HFFc6 (cell line): ENCODE data around the gene SS18L1. TPM values are rescaled to one million over a fixed set of nuclear protein-coding genes. Genes with fewer than 3 reads are reported as not detected.
"Not testable (repeated sequence)": the region's sequence is repeated elsewhere in the genome, so short reads cannot be mapped to it uniquely, and the experiment has no call there.

Experiments used
- DNase-seq: peaks from one replicate; pipeline ENCODE4 v3.0.0-alpha.2; 2018
- H3K27ac Mint-ChIP-seq: 2 replicates; pipeline ENCODE4 v1.8.0; 2020; ENCODE audit warnings: mild to moderate bottlenecking, mixed read lengths
- H3K27me3 Mint-ChIP-seq: 2 replicates; pipeline ENCODE4 v1.8.0; 2021; ENCODE audit warnings: mild to moderate bottlenecking, moderate library complexity, mixed read lengths; ENCODE audit not compliant: insufficient read depth
- H3K36me3 Mint-ChIP-seq: 2 replicates; pipeline ENCODE4 v1.8.0; 2021; ENCODE audit warnings: low read depth, mixed read lengths
- H3K4me1 Mint-ChIP-seq: 2 replicates; pipeline ENCODE4 v1.8.0; 2020; ENCODE audit warnings: low read depth, mixed read lengths
- H3K4me3 Mint-ChIP-seq: 2 replicates; pipeline ENCODE4 v1.8.0; 2020; ENCODE audit warnings: mild to moderate bottlenecking, moderate library complexity, mixed read lengths
- H3K9me3 Mint-ChIP-seq: 2 replicates; pipeline ENCODE4 v1.8.0; 2020; ENCODE audit warnings: mild to moderate bottlenecking, mixed read lengths
- CTCF ChIP-seq: fragments of 200-600 bp; sonication (generic); IDR thresholded peaks from 2 replicates; pipeline ENCODE4 v1.5.0; 2021; ENCODE audit warnings: antibody characterized with exemption, mild to moderate bottlenecking
- total RNA-seq, 6 experiments: library from RNA; stranded (reverse); fragmentation: NEBNext Ultra II Directional; extraction: Animal tissue kit (Norgen Biotek cat#: 25700); gene quantifications; 2 replicates in 1 of 6; 3 replicates in 5 of 6; pipeline ENCODE4 v1.2.3, GENCODE V29; 2021

SS18L1 gene
- total RNA-seq, 6 experiments from 2014 or later = 5.5 to 7.9 (median 5.9) TPM

- no peak for DNase-seq
- no peak overlapping the region for H3K4me3 Mint-ChIP-seq
- no peaks in the 10 kb centered on the region for H3K9me3 Mint-ChIP-seq
- H3K36me3 Mint-ChIP-seq = peaks cover 7% of the 10 kb centered on the region; the same call in 1 of the 2 replicates
- H3K4me1 Mint-ChIP-seq = peaks cover 35% of the 10 kb centered on the region
- H3K27me3 Mint-ChIP-seq = peaks cover 4% of the 10 kb centered on the region
- no peak overlapping the region for H3K27ac Mint-ChIP-seq
- no peak for TF ChIP-seq CTCF
These were observed 2.6 kb downstream of the SS18L1 start for GRCh38 chr20:62146019-62146755.

- Mint-ChIP-seq H3K4me3 (no peak overlapping the region), H3K36me3 (peaks cover 3% of the 10 kb centered on the region), H3K27ac (no peak overlapping the region), H3K4me1 (peaks cover 26% of the 10 kb centered on the region), H3K9me3 (no peaks in the 10 kb centered on the region), H3K27me3 (peaks cover 3% of the 10 kb centered on the region)
- no peak for TF ChIP-seq CTCF
- no peak for DNase-seq
These were observed 3.6 kb downstream of the SS18L1 start for GRCh38 chr20:62147125-62147524.

- H3K4me1 Mint-ChIP-seq = peaks cover 26% of the 10 kb centered on the region
- peaks cover 3% of the 10 kb centered on the region for H3K27me3 Mint-ChIP-seq
- no peak overlapping the region for H3K4me3 Mint-ChIP-seq
- no peaks in the 10 kb centered on the region for H3K9me3 Mint-ChIP-seq
- TF ChIP-seq CTCF = no peak
- no peak for DNase-seq
- H3K27ac Mint-ChIP-seq = no peak overlapping the region
- peaks cover 4% of the 10 kb centered on the region for H3K36me3 Mint-ChIP-seq
These were observed 4.0 kb downstream of the SS18L1 start for GRCh38 chr20:62147528-62147927.

GRCh38 chr20:62148383-62148782 lies 4.8 kb downstream of the SS18L1 start:
- not testable (repeated sequence) for H3K9me3 Mint-ChIP-seq, DNase-seq, H3K27me3 Mint-ChIP-seq, H3K4me3 Mint-ChIP-seq, H3K27ac Mint-ChIP-seq
- Mint-ChIP-seq H3K4me1 (peaks cover 26% of the 10 kb centered on the region), H3K36me3 (peaks cover 12% of the 10 kb centered on the region)

- Mint-ChIP-seq H3K4me1 (peaks cover 26% of the 10 kb centered on the region), H3K36me3 (peaks cover 17% of the 10 kb centered on the region), H3K4me3 (no peak overlapping the region), H3K27ac (no peak overlapping the region), H3K9me3 (peaks cover 6% of the 10 kb centered on the region; the same call in 1 of the 2 replicates), H3K27me3 (peaks cover 3% of the 10 kb centered on the region)
- no peak for DNase-seq
- TF ChIP-seq CTCF = no peak
These were observed 5.3 kb downstream of the SS18L1 start for GRCh38 chr20:62148908-62149314.

- H3K4me1 Mint-ChIP-seq = peaks cover 24% of the 10 kb centered on the region
- H3K27ac Mint-ChIP-seq = no peak overlapping the region
- peaks cover 24% of the 10 kb centered on the region for H3K36me3 Mint-ChIP-seq
- no peak overlapping the region for H3K4me3 Mint-ChIP-seq
- no peak for TF ChIP-seq CTCF
- H3K27me3 Mint-ChIP-seq = peaks cover 3% of the 10 kb centered on the region
- peaks cover 6% of the 10 kb centered on the region; the same call in 1 of the 2 replicates for H3K9me3 Mint-ChIP-seq
- no peak for DNase-seq
These were observed 6.2 kb downstream of the SS18L1 start for GRCh38 chr20:62149532-62150309.
